HG03064 (cell line): ENCODE measurements around the gene PRPH2.

Experiments
- ATAC-seq: cut with Tn5 transposase; IDR thresholded peaks from one replicate; pipeline ENCODE4 v1.9.1; 2021; ENCODE audit warnings: low read depth; ENCODE audit not compliant: unreplicated experiment

Gene PRPH2

GRCh38 chr6:42722497-42722896, at the start of gene PRPH2:
PRPH2 (minus strand) TSS chr6:42722597; CDS start chr6:42722334, 263 bp downstream.
- ATAC-seq = no peak

- peak; percentile 36 for ATAC-seq
These were observed 49.3 kb upstream of the PRPH2 start for GRCh38 chr6:42771741-42772100.

GRCh38 chr6:42769836-42770235, 47.4 kb upstream of the PRPH2 start:
- no peak for ATAC-seq

- no peak for ATAC-seq
These were observed 46.7 kb upstream of the PRPH2 start for GRCh38 chr6:42769051-42769450.

GRCh38 chr6:42766163-42766670, 43.8 kb upstream of the PRPH2 start:
- ATAC-seq = no peak

GRCh38 chr6:42764911-42765648, 42.7 kb upstream of the PRPH2 start:
- no peak for ATAC-seq

GRCh38 chr6:42762950-42763349, 40.6 kb upstream of the PRPH2 start:
- ATAC-seq = no peak

- ATAC-seq = no peak
These were observed 40.0 kb upstream of the PRPH2 start for GRCh38 chr6:42762426-42762859.

GRCh38 chr6:42761287-42762067, 39.1 kb upstream of the PRPH2 start:
- no peak for ATAC-seq

- ATAC-seq = no peak
These were observed 36.5 kb upstream of the PRPH2 start for GRCh38 chr6:42758756-42759430.

- no peak for ATAC-seq
These were observed 34.3 kb upstream of the PRPH2 start for GRCh38 chr6:42756722-42757121.

GRCh38 chr6:42754759-42755158, 32.4 kb upstream of the PRPH2 start:
- no peak for ATAC-seq

GRCh38 chr6:42751055-42751454, 28.7 kb upstream of the PRPH2 start:
- no peak for ATAC-seq

GRCh38 chr6:42748203-42748898, 26.0 kb upstream of the PRPH2 start:
- no peak for ATAC-seq

GRCh38 chr6:42746463-42747391, 24.3 kb upstream of the PRPH2 start:
- ATAC-seq = peak; percentile 60

GRCh38 chr6:42745640-42746462, 23.5 kb upstream of the PRPH2 start, which contains the start of gene TBCC:
TBCC (minus strand) TSS chr6:42746103; CDS start chr6:42746073, 30 bp downstream.
- ATAC-seq = peak; percentile 54

GRCh38 chr6:42745083-42745639, 22.8 kb upstream of the PRPH2 start:
- no peak for ATAC-seq

GRCh38 chr6:42744351-42744893, 22.0 kb upstream of the PRPH2 start:
- no peak for ATAC-seq
